Cardiac septum (tissue), 1 donor: Measurements from ENCODE around the gene HES3. TPM values are rescaled to one million over a fixed set of nuclear protein-coding genes. Genes with fewer than 3 reads are reported as not detected.

Source experiments
- DNase-seq: peaks from one replicate; pipeline ENCODE4 v3.0.0-alpha.2; 2020; ENCODE audit warnings: low spot score
- intact Hi-C: fragments of 100-400 bp; cut with DNase I; formaldehyde crosslinking; loops from one replicate; pipeline ENCODE4 v1.14.0; 2022
- total RNA-seq: library from RNA; stranded (reverse); fragmentation: NEBNext Ultra II Directional; extraction: Animal tissue kit (Norgen Biotek cat#: 25700); gene quantifications from one replicate; pipeline ENCODE4 v1.2.1, GENCODE V29; 2021
- donor health status: DM: no; HTN: no; CAD: no.

Gene HES3
- total RNA-seq, 1 donor from 2014 or later: not detected

DNA sequence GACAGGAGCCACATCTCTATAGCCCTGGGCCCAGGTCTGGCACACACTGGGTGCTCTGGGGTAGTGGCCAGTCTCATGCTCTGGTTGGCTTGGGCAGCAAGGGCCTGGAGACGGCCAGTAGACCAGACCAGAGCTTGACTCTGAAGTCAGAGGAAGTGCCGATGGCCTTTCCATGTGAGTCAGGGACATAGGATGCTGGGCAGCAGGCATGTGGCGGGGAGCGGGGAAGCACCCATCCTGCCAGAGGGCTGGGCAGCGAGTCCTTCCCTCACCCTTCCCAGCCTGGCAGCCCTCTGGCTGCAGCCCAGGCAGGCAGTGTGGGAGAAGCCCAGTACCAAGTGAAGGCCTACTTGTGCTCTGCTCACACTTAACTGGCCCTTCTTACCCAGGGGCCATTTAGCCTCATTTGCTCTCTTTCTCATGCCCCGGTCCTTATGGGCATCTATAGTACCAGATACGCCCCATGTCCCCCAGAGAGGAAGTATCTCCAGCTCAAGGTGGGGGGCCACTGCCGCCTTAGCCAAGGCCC lies 13.6 kb downstream of the HES3 start:
- intact Hi-C loops: no loop called here
- DNase-seq: no peak

DNA sequence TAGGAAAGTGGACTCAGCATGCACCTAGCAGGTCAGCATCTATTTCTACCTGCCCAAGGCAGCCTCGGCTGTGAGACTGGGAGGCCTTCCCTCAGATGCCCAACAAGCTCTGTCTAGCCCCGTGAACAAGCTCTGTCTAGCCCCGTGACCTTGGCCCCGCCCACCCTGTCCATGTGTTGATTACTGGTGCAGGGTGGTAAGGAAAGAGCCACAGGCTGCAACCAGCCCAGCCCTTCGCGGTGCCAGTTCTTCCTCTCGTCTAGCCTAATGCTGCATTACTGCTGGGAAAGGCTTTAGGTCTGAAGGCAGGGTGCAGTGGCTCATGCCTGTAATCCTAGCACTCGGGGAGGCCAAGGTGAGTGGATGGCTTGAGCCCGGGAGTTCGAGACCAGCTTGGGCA lies 14.7 kb downstream of the HES3 start:
- DNase-seq: no peak
- intact Hi-C loops: no loop called here

DNA sequence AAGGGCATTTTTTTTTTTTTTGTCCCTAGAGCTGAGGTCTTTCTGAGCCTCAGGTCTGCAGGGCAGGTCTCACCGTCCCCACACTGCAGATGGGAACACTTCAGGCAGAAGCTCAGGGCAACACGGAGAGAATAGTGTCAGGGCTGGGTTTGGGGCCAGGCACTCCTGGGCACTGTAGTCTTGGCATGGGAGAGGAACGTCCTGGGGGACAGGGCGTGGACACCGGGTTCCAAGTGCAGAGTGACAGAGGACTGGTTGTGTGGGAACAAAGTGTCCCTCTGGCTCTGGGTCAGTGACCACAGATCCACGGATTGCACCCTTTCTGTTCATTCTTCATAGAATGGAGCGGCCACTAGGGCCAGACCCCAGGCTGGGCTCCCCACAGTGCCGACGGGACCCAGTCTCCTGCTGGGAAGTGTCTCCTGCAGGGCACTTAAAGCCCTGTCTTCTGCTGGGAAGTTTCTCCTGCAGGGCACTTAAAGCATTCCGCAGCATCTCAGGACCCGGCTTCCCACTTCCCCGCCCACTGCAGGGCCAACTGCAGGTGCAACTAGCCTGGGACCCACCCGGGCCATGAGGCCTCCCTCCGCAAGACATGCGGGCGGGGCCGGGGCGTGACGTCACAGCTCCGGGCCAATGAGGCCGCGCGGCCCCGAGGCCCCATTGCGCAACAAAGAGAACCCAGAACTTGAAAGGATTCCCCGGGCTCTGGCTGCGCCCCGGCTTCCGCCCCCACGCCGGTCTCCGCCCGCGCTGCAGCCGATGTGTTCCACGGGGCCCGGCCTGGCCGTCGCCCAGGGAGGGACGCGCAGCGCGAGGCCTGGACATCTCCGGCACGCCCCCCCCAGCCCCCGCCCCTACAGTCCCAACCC lies 15.7 kb downstream of the HES3 start:
- intact Hi-C loops: no loop called here
- no peak for DNase-seq

DNA sequence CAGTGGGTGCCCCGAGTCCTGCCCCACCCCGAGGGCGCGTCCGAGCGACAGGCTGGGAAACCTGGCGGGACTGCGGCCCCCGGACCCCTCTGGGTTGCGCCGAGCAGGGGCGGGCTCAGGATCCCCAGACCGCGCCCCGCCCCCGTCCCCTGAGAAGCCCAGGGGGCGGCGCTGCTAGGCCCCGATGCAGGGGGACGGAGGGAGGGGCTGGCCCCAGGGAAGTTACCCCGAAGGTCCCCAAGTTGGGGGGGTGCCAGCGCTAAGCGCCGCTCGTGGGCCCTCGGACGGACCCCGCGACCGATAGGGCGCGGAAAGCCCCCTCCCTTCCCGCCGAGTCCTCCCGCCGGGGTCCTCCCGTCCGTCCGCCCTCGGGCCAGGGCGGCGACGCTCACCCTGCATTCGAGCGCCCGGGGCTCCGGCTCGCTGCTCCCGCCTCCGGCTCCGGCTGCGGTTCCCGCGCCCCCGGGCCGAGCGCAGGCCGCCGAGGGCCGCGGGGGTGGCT lies 16.5 kb downstream of the HES3 start:
- intact Hi-C loops: no loop called here
- DNase-seq: no peak

DNA sequence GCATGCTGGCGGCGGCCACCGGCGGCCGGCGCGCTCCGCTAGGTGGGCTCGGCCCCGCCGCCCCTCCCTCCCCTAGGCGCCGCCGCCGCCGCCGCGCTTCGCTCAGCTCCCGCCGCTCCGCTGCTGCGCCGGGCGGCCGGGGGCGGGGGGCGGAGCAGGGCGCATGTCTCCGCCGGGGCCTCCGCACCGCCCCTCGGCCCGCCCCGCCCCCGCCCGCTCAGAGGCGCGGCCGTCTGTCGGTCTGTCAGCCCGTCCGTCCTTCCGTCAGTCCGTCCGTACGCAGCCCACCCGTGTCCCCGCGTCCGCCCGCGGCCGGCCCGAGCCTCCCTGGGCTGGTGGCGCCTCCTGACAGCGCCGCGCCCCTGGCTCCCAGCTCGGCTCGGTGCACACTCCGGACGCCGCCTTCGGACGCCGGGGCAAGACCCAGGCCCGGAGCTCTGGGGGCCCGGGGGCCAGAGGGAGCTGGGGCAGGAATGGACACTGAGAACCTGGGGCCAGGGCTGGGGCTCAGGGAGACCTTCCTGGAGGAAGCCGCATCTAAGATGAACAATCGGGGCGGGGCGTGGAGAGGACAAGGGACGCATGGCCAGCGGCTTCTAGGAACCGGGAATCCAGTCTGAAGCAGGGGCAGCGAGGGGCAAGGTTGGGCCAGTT lies 17.1 kb downstream of the HES3 start, which contains the start of gene GPR153:
GPR153 (minus strand) TSS at position 138 of the 654 bp plus-strand sequence. CDS start 6,193 bp downstream, outside the sequence.
- intact Hi-C loops: no loop called here
- no peak for DNase-seq

DNA sequence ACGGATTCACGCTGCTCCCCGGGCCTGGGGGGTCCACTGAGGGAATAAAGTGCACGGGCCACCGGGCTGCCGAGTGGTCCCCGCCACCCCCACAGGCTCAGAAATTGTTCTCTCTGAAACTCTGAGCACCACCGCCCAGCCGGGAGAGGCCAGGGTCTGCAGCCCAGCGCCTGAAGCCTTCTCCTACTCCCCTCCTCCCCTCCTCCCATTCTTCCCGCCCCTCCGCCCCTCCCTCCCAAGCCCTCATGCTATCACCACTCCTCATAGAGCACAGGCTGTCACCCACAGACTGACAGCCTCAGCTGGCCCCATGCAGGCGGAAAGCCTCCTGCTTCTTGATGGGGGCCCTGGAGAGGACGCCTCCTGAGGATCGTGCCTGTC lies 17.6 kb downstream of the HES3 start:
- DNase-seq: no peak
- intact Hi-C loops: no loop called here

DNA sequence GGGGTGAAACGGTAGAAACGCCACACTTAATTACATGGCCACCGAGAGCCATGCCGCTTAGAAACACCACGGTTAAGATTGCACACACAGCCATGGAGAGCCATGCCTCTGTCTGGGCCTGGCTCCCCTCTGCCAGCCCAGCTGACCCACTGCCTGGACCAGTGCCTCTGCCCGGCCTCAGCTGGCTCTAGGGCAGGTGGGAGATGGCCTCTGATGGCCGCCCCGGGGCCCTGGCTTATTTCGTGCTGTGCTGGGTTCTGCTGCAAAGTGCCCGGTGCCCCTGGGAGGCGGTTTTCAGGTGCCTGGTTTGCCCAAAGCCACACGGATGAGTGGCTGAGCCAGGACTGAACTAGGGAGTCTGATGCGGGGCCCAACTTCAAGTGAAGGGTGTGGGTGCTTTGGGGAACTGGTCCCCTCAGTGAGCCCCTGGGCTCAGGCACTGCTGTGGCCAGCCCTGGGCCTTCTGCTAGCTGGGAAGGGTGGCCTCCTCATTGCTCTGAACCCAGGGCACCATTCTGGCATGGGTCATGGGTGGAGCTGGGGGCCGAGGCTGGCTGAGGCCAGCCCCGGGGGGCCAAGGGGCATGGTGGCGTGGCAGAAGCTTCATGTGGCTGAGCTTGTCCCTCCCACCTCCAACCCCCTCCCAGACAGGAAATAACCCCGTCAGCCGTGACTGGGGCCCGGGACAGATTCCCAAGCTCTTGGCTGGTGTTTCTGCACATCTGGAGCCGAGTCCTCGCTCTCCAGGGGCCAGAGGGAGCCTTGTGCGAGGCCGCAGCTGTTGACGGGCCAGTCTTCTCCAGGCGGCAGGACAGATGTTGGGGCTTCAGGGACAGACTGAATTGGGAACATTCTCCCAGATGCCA lies 18.8 kb downstream of the HES3 start:
- intact Hi-C loops: no loop called here
- no peak for DNase-seq

DNA sequence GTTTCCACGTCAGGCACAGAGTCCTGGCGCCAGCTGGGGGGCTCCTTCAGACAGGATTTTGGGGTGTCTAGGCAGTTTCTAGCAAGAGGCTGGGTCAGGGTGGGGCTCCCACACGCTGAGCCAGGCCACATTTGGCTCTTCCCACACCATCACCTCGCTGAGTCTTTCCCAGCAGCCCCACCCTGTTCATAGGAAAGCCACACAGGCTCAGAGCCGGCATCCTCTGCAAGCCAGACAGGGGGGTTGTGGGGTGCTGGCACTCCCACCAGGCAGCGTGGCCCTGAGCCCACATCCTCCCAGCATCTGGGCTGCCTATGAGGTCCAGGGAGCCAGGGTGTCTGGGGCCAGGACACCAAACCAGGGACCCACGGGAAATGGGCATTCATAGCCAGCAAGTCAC lies 19.7 kb downstream of the HES3 start:
- DNase-seq: no peak
- intact Hi-C loops: no loop called here

DNA sequence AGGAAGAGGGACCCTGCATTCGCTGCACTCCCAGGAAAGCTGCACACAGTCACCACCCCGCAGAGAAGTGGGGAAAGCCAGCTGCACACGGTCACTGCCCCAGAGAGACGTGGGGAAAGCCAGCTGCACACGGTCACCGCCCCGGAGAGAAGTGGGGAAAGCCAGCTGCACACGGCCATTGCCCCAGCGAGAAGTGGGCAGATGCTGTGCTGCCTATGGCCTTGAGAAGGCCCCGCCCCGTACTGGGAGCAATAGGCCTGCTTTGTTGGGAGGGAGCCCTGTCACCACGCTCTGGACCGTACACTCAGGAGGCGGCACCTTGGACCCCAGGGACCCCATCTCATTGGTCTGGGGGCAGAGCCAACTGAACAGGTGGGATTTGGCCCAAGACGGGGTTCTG lies 21.2 kb downstream of the HES3 start:
- no peak for DNase-seq
- intact Hi-C loops: no loop called here

DNA sequence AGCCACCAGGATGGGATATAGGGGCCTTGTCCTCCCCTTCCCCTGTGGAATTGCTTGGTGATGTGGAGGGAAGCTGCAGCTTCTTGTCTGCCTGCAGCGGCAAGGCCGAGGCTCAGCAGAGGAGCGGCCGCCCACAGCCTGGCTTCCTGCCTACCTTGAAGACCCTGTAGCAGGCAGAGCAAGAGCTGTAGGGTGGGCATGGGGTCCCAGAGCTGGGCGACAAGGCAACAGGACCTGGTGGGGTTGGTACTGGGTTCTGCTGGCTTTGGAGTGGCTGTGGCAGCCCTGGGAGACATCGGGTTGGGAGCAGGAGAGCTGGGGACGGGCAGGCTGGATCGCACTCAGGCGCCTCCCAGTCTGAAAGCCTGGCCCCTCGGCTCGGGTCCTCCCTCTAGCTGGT lies 22.7 kb downstream of the HES3 start:
- intact Hi-C loops: no loop called here
- no peak for DNase-seq

DNA sequence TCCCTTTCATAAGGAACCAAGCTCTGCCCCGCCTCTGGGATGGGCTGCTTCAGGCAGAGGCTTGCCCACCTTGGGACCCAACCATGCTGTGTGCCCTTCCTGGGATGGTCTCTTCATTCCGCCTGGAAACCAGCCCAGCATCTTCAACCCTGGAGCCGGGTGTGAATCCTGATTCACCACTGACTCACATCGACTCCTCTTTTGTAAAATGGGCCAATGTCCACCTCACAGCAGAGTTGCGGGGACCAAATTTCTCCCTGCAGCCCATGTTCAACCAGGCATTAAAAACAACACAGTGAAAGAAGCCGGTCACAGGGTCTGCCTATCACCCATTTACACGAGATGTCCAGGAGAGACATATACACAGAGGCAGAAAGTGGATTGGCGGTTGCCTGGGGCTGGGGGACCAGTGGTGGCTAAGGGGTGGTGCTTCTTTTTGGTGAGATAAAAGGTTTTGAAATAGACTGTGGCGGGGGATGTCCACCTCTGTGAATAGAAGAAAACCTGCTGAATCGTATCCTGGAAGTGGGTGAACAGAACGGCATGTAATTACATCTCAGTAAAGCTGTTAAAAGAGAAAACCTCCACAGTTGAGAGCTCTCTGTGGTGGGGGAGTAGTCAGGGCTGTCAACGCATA lies 23.8 kb downstream of the HES3 start:
- DNase-seq: no peak
- intact Hi-C loops: no loop called here

DNA sequence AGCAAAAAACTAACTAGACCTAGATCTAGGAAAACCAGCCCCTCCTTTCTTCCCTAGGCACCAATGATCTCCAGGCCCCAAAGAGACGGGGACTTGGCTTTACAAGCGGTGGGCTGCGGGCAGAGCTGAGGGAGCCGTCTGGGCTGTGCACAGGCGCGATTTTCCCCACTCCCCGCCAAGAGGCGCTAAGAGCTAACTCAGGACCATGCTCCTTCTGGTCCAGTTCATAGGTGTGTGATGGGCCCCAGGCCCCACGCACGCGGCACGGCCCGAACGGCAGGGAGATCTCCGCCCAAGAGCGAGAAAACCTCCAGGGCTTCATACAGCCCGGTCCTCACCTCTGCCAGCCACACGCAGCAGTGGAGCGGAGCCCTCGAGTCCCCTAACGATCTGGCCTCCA lies 24.4 kb downstream of the HES3 start:
- no peak for DNase-seq
- intact Hi-C loops: no loop called here

DNA sequence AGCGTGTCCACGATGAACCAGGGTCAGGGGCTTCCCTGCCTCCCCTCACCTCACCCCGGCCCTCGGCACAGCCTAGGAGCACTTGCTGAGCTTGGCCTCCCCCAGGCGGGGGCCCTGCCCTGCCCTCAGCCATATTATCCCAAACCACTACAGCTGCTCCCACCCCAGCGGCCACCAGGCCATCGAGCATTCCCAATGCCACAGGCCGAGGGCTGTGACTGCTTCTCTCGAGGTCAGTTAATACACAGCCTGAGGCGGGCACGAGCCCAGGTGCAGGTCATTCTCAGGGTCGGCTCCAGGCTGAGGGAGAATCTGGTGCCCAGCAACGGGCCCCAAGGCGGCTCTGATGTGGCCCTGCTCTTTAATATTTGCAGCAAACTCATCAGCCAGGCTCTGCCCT lies 25.3 kb downstream of the HES3 start:
- intact Hi-C loops: no loop called here
- DNase-seq: no peak

DNA sequence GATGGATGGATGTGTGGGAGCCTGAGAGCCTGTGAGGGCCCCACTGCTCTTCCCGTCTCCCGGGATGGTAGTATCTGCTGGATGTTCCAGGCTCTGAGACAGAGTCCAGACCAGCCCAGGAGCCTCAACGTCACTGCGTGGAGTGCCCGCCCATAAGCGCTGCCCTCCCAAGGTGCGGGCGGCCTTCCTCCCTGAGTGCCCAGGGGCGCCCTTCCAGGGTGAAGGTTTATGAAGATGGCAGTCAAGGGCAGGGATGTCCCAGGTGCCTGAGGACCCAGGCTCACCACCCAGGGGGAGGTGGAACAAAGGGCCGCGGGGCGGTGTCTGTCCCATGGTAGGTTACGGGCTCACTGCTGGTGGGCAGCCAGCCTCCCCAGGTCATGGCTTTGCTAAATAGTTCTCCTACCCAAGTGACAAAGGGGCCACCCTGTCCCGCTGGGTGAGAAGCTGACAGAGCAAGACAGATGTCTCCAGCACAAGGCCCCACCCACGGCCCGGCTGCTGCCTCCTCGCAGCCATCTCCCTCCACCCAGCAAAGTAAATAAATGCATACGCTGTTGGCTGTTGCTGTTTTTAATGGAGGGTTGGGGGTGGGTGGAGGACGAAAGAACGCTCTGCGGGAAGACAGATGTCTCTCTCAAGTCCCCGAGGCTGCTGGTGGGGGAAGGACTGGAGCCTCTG lies 25.9 kb downstream of the HES3 start:
- DNase-seq: no peak
- intact Hi-C loops: no loop called here

DNA sequence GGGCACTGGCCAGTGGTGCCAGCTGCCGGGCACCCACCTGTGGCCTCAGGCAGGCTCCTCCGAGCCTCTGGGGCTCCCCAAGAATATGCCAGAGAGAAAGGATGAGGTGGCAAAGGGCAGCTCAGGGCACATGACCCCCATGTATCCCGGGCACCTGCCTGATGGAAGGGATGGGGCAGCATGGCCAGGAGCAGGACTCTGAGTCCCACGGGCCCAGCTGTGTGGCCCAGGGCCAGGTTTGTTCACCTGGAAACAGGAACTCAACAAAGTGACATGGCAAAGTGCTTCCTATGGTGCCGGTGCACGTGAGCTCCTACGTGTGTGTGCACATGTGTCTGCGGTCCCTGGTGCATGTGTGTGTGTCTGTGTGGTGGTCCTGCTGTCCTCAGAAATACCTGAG lies 26.4 kb downstream of the HES3 start:
- intact Hi-C loops: no loop called here
- DNase-seq: no peak

DNA sequence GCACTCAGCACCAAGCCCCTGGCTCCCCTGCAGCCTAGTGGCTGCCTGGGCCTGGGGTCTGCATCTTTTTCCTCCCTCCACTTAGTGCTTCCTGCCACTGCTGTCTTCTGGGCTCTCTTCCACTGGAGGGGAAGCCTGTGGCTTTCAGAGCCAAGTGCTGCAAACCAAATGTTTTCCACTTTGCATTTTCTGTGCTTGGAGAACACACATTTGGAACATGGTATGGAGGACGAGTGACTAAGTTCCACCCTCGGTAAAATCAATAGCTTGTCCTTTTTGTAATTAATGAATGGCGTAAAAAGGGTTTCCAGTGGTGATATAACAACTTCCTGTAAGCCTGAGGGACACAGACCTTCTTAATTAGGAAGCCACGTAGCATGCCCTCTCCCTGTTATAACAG lies 27.0 kb downstream of the HES3 start:
- no peak for DNase-seq
- intact Hi-C loops: no loop called here

DNA sequence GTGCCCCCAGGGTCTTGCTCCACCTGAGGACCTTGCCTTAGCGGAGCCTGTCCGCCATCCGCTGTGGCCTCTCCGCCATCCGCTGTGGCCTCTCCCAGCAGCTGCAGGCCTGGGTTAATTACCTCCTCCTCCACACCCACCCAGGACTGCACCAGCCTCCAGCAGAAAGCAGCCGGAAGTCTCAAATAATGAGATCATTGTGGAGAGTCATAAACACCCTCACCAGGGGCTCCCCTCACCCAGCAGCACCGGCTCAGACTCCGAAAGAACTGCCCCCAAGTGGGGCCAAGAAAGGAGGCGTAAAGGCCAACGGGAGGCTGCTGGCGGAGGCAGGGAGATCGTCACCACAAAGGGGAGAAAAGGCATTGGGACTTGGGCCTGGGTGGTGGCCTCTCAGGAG lies 27.6 kb downstream of the HES3 start:
- no peak for DNase-seq

DNA sequence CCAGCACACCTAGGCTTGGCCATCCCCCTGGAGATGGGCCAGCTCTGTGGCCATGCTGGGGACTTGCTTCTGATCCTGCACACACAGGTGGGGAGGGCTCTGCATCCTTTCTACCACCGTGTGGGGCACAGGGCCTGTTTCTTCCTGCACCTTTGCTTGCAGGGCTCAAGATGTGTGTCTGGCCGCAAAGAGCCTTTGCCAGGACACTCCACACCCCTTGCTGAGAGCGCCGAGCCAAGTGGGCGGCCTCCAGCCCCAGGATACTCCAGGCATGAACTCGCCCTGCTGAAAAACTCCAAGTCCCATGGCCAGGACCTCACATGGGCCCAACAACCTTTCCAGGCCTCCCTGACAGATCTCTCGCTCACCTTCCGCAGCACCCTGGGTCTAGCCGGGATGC lies 28.5 kb downstream of the HES3 start:
- intact Hi-C loops: no loop called here
- DNase-seq: no peak

More for the DNA sequence above, 27.6 kb downstream of the HES3 start:
- intact Hi-C loops: no loop called here

DNA sequence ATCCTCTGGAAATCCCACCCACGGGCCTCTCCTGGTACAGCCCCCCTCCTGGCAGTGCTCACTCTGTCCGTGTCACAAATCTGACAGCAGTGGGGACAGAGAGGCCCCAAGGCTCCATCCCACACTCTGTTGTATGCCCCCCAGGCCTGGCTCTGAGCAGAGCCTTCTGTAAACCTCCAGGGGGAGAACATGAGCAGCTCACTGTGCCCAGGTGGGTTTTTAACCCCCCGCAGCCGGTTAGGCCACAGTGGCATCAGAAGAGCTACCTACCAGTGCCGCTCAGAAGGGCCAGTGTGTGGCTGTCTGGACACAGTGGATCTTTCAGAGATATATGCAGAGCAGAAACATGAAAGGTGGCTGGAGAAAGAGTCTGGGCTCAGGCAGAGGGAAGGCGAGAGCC lies 28.9 kb downstream of the HES3 start:
- intact Hi-C loops: no loop called here
- DNase-seq: no peak
